ENCODE measurements around the gene RNU11.
"Not testable (repeated sequence)": the region's sequence is repeated elsewhere in the genome, so short reads cannot be mapped to it uniquely, and the experiment has no call there.

RNU11 gene

DNA sequence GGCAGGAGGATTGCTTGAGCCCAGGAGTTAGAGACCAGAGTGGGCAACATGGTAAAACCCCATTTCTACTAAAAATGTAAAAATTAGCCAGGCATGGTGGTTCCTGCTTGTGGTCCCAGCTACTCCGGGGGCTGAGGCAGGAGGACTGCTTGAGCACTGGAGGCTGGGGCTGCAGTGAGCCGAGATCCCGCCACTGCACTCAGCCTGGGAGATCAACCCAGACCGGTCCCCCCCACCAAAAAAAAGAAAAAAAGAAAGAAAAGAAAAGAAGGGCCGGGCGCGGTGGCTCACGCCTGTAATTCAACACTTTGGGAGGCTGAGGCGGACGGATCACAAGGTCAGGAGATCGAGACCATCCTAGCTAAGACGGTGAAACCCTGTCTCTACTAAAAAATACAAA, 18.4 kb downstream of the RNU11 start:
- DNase-seq: no peak

- peak; percentile 90 for DNase-seq
Observed at GRCh38 chr1:28668191-28668955, 20.0 kb downstream of the RNU11 start, which contains the start of gene GMEB1. TSS of gene GMEB1 (plus strand) at chr1:28668784. CDS start at chr1:28683613, 14,829 bp downstream.

DNA sequence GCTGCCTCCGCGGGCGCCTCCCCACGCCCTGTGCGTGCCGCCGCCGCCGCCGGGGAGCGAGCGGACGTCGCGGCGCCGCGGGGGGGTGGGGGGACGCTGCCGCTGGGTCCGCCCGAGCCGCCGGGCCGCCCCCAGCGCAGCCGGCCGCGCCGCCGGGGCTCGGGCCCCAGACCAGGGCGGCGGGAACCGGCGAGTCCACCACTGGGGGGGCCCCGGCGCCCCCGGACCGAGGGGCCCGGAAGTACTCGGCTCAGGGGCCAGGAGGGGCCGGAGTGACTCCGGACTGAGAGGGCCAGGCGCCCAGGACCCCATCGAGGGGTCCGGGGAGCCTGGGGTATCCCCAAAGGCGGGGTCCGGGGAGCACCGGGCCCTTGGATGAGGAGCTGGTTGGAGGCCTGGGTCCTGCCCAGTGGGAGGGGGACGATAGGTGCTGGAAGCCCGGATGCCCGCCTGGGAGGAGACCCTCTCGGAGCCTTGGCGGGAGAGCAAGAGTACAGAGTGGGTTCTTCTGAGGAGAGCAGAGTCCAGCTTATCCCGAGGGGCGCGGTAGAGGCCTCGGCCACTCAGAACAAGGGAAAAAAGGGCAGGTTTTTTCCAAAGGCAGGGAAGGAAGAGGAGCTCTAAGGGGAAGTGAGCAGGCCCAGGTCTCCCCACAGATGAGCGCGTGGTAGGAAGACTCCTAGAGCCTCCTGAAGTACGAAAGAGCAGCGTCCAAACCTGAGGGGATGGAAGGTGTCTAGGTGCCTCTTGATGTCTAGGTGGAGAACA, 20.7 kb downstream of the RNU11 start:
- DNase-seq: peak; percentile 54

DNA sequence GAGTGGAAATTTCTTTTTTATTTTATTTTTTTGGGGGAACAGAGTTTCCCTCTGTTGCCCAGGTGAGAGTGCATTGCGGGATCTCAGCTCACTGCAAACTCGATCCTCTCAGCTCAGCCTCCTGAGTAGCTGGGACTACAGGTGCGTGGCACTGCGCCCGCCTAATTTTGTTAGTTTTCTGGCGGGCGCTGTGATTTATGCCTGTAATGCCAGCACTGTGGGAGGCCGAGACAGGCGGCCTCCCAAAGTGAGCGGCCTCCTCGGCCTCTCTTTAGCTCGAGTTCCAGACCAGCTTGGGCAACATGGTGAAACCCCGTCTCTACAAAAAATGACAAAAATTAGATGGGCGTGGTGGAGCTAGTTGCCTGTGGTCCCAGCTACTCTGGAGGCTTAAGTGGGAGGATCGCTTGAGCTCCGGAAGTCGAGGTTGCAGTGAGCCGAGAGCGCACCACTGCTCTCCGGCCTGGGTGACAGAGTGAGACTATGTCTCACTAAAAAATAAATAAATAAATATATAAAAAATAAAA, 22.9 kb downstream of the RNU11 start:
- DNase-seq: no peak

GRCh38 chr1:28672971-28673370, 24.6 kb downstream of the RNU11 start:
- not testable (repeated sequence) for DNase-seq

- DNase-seq: no peak
Observed at GRCh38 chr1:28675924-28676257, 27.5 kb downstream of the RNU11 start.

- DNase-seq: no peak
Observed at GRCh38 chr1:28680151-28680550, 31.8 kb downstream of the RNU11 start.

DNA sequence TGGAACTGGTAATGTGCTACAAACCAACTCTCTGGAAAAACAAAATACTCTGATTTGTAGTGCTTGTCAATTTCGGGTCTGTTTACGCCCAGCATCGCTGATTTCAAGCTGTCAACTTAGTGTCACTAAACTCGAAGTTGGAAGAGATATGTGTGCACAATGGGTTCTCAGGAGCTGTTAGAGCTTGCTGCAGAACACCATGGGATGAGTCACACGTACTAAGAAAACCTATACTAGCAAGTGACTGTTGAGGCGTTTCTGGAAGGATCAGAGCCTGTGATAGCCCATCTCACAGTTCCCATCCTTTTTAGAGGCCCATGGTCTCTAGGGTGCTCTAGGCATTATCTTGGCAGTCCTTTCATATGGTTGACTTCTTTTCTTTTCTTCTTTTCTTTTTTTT, 34.4 kb downstream of the RNU11 start:
- DNase-seq: no peak

DNA sequence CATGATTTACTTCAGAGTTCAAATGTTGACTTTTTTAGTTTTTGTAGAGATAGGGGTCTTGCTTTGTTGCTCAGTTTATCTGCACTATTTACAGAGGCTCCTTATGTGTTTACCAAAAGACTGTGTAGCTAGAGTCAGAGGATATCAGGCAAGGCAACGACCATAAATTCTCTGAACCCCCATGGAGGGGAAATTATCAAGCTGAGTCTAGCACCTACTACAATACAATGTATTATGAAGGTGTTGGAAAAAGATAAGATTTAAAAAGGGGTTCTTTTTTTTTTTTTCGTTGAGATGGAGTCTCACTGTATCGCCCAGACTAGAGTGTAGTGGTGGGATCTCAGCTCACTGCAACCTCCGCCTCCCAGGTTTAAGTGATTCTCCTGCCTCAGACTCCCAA, 36.5 kb downstream of the RNU11 start:
- no peak for DNase-seq

- not testable (repeated sequence) for DNase-seq
Observed at GRCh38 chr1:28691627-28692026, 43.2 kb downstream of the RNU11 start.
